NCI-H748 (cell line): ENCODE data around the gene PHF13.
"Not testable (repeated sequence)": the region's sequence is repeated elsewhere in the genome, so short reads cannot be mapped to it uniquely, and the experiment has no call there.

ENCODE experiments used
- DNase-seq: peaks from one replicate; lab custom pipeline; 2025; ENCODE audit not compliant: unreplicated experiment; lab: John Stamatoyannopoulos, UW

PHF13 gene

GRCh38 chr1:6586404-6586816 lies 27.1 kb upstream of the PHF13 start:
- DNase-seq: no peak

- DNase-seq: no peak
Measured at GRCh38 chr1:6587261-6588005, 26.1 kb upstream of the PHF13 start.

GRCh38 chr1:6588128-6588892 lies 25.2 kb upstream of the PHF13 start:
- no peak for DNase-seq

GRCh38 chr1:6588893-6589520 lies 24.5 kb upstream of the PHF13 start:
- DNase-seq: no peak

GRCh38 chr1:6590046-6590445 lies 23.5 kb upstream of the PHF13 start:
- no peak for DNase-seq

- no peak for DNase-seq
Measured at GRCh38 chr1:6591222-6591621, 22.3 kb upstream of the PHF13 start.

- DNase-seq: no peak
Measured at GRCh38 chr1:6591644-6592043, 21.9 kb upstream of the PHF13 start.

- DNase-seq: no peak
Measured at GRCh38 chr1:6592441-6592840, 21.1 kb upstream of the PHF13 start.

- DNase-seq: no peak
Measured at GRCh38 chr1:6592865-6593593, 20.5 kb upstream of the PHF13 start.

- no peak for DNase-seq
Measured at GRCh38 chr1:6593810-6594209, 19.7 kb upstream of the PHF13 start.

GRCh38 chr1:6594977-6595740 lies 18.4 kb upstream of the PHF13 start:
- no peak for DNase-seq

GRCh38 chr1:6596351-6596750 lies 17.2 kb upstream of the PHF13 start:
- no peak for DNase-seq

- no peak for DNase-seq
Measured at GRCh38 chr1:6596886-6597776, 16.4 kb upstream of the PHF13 start.

- DNase-seq: no peak
Measured at GRCh38 chr1:6597777-6598131, 15.8 kb upstream of the PHF13 start.

GRCh38 chr1:6599141-6599975 lies 14.2 kb upstream of the PHF13 start:
- DNase-seq: no peak

GRCh38 chr1:6599991-6600390 lies 13.5 kb upstream of the PHF13 start:
- not testable (repeated sequence) for DNase-seq

GRCh38 chr1:6600410-6601048 lies 13.0 kb upstream of the PHF13 start:
- no peak for DNase-seq
